ENCODE data around the gene ZFAND5.

The ZFAND5 gene

GRCh38 chr9:72396247-72397091 is 31.5 kb upstream of the ZFAND5 start:
- no peak overlapping the region for H3K9ac ChIP-seq

GRCh38 chr9:72394066-72394465 is 29.1 kb upstream of the ZFAND5 start:
- no peaks in the 10 kb centered on the region for H4K20me1 ChIP-seq (ENCODE audit: insufficient read depth)
- no peak overlapping the region for H3K4me2 ChIP-seq
- H2AFZ ChIP-seq (ENCODE audit: low read depth), result no peak overlapping the region
- no peak overlapping the region for H3K4me3 ChIP-seq (IDR thresholded peaks at IDR 0.05; ENCODE audit: insufficient read depth, low read depth, low read length)
- no peak overlapping the region for H3K27ac ChIP-seq
- no peak overlapping the region for H3K9ac ChIP-seq
- no peaks in the 10 kb centered on the region for H3K36me3 ChIP-seq (ENCODE audit: insufficient read depth)
- no peaks in the 10 kb centered on the region for H3K27me3 ChIP-seq (ENCODE audit: insufficient read depth, low read depth)
- TF ChIP-seq CTCF (conservative IDR thresholded peaks at IDR 0.05; ENCODE audit: low read depth, low read length), result no peak
- no peaks in the 10 kb centered on the region for H3K79me2 ChIP-seq (ENCODE audit: insufficient read depth, low read depth)
- no peaks in the 10 kb centered on the region for H3K4me1 ChIP-seq (ENCODE audit: low read depth, poor library complexity, severe bottlenecking)

More at GRCh38 chr9:72396247-72397091, 31.5 kb upstream of the ZFAND5 start:
- no peak overlapping the region for H3K4me3 ChIP-seq (IDR thresholded peaks at IDR 0.05; ENCODE audit: insufficient read depth, low read depth, low read length)
- no peaks in the 10 kb centered on the region for H3K4me1 ChIP-seq (ENCODE audit: low read depth, poor library complexity, severe bottlenecking)
- no peak overlapping the region for H3K27ac ChIP-seq
- no peaks in the 10 kb centered on the region for H3K27me3 ChIP-seq (ENCODE audit: insufficient read depth, low read depth)
- H3K79me2 ChIP-seq (ENCODE audit: insufficient read depth, low read depth), result no peaks in the 10 kb centered on the region
- no peak for TF ChIP-seq CTCF (conservative IDR thresholded peaks at IDR 0.05; ENCODE audit: low read depth, low read length)
- H2AFZ ChIP-seq (ENCODE audit: low read depth), result no peak overlapping the region
- no peak overlapping the region for H3K4me2 ChIP-seq
- H3K36me3 ChIP-seq (ENCODE audit: insufficient read depth), result no peaks in the 10 kb centered on the region
- H4K20me1 ChIP-seq (ENCODE audit: insufficient read depth), result no peaks in the 10 kb centered on the region

- Histone ChIP-seq H2AFZ (ENCODE audit: low read depth) (no peak overlapping the region), H3K27me3 (ENCODE audit: insufficient read depth, low read depth) (no peaks in the 10 kb centered on the region), H4K20me1 (ENCODE audit: insufficient read depth) (no peaks in the 10 kb centered on the region), H3K36me3 (ENCODE audit: insufficient read depth) (no peaks in the 10 kb centered on the region), H3K4me2 (no peak overlapping the region), H3K79me2 (ENCODE audit: insufficient read depth, low read depth) (no peaks in the 10 kb centered on the region), H3K4me3 (IDR thresholded peaks at IDR 0.05; ENCODE audit: insufficient read depth, low read depth, low read length) (no peak overlapping the region), H3K27ac (no peak overlapping the region), H3K9ac (no peak overlapping the region), H3K4me1 (ENCODE audit: low read depth, poor library complexity, severe bottlenecking) (no peaks in the 10 kb centered on the region)
- no peak for TF ChIP-seq CTCF (conservative IDR thresholded peaks at IDR 0.05; ENCODE audit: low read depth, low read length)
Observed at GRCh38 chr9:72390907-72391306, 25.9 kb upstream of the ZFAND5 start.

- H3K4me1 ChIP-seq (ENCODE audit: low read depth, poor library complexity, severe bottlenecking), result no peaks in the 10 kb centered on the region
- no peak overlapping the region for H3K4me3 ChIP-seq (IDR thresholded peaks at IDR 0.05; ENCODE audit: insufficient read depth, low read depth, low read length)
- no peaks in the 10 kb centered on the region for H4K20me1 ChIP-seq (ENCODE audit: insufficient read depth)
- TF ChIP-seq CTCF (conservative IDR thresholded peaks at IDR 0.05; ENCODE audit: low read depth, low read length), result no peak
- no peak overlapping the region for H3K27ac ChIP-seq
- no peak overlapping the region for H3K4me2 ChIP-seq
- H3K27me3 ChIP-seq (ENCODE audit: insufficient read depth, low read depth), result no peaks in the 10 kb centered on the region
- no peaks in the 10 kb centered on the region for H3K36me3 ChIP-seq (ENCODE audit: insufficient read depth)
- H3K79me2 ChIP-seq (ENCODE audit: insufficient read depth, low read depth), result no peaks in the 10 kb centered on the region
- H2AFZ ChIP-seq (ENCODE audit: low read depth), result no peak overlapping the region
- no peak overlapping the region for H3K9ac ChIP-seq
Observed at GRCh38 chr9:72386186-72386585, 21.2 kb upstream of the ZFAND5 start.

Measured in KMS-11 (cell line).